Gastroesophageal sphincter (tissue), 3 donors: ENCODE results near the gene COL19A1.

Source experiments
- CTCF ChIP-seq, 4 experiments: fragments of 200-600 bp in 2 of 4; fragments of 450-650 bp in 2 of 4; sonication (generic) in 1 of 4; IDR thresholded peaks; one replicate each; pipeline ENCODE4 v1.5.1; 2017 to 2019; ENCODE audit warnings: antibody characterized with exemption in 4 of 4, mild to moderate bottlenecking in 2 of 4, moderate library complexity in 2 of 4
- EP300 ChIP-seq: sonication (generic); formaldehyde crosslinking; IDR thresholded peaks from one replicate; pipeline ENCODE4 v1.6.1; 2017; ENCODE audit warnings: antibody characterized with exemption, mild to moderate bottlenecking
- POLR2A ChIP-seq, 2 donors: fragments of 450-650 bp; IDR thresholded peaks; one replicate each; pipeline ENCODE4 v1.6.1; 2017; ENCODE audit warnings: antibody characterized with exemption in 2 of 2, mild to moderate bottlenecking in 2 of 2, moderate library complexity in 1 of 2
- POLR2AphosphoS5 ChIP-seq: sonication (generic); formaldehyde crosslinking; IDR thresholded peaks from one replicate; pipeline ENCODE4 v1.6.1; 2017; ENCODE audit warnings: antibody characterized with exemption

GRCh38 chr6:69868961-69869360 is 2.6 kb downstream of the COL19A1 start:
- TF ChIP-seq CTCF (IDR thresholded peaks at IDR 0.05) (no peak), POLR2AphosphoS5 (no peak), POLR2A (IDR thresholded peaks at IDR 0.05) (no peak), EP300 (no peak)
